ENCODE measurements around the gene NINL. TPM values are rescaled to one million over a fixed set of nuclear protein-coding genes. Genes with fewer than 3 reads are reported as not detected.
"Not testable (repeated sequence)": the region's sequence is repeated elsewhere in the genome, so short reads cannot be mapped to it uniquely, and the experiment has no call there.

The NINL gene
- total and polyA plus RNA-seq, 2 experiments from 2014 or later = 23.2 to 24.5 TPM

- Histone ChIP-seq H3K4me1 (ENCODE audit: insufficient read depth) (no peaks in the 10 kb centered on the region), H3K4me2 (no peak overlapping the region), H3K4me3 (no peak overlapping the region), H3K27ac (no peak overlapping the region), H3K79me2 (no peaks in the 10 kb centered on the region), H3K9me3 (ENCODE audit: low read depth) (no peaks in the 10 kb centered on the region), H3K9me2 (replicated peaks; ENCODE audit: insufficient read depth) (no peaks in the 10 kb centered on the region), H3K36me3 (replicated peaks; ENCODE audit: insufficient read depth, low read depth) (no peaks in the 10 kb centered on the region), H2AFZ (no peak overlapping the region), H4K20me1 (ENCODE audit: insufficient read depth, poor library complexity, severe bottlenecking) (no peaks in the 10 kb centered on the region), H3K27me3 (no peaks in the 10 kb centered on the region)
- DNase-seq (ENCODE audit: low spot score) = no peak
- WGBS (ENCODE audit: low lambda C conversion rate, missing lambda C conversion rate) = 84% methylated on average over 10 of the region's 10 CpGs
- TF ChIP-seq EZH2phosphoT487 (IDR thresholded peaks at IDR 0.05; ENCODE audit: low read depth, severe bottlenecking, unreplicated experiment) (no peak), CTCF (IDR thresholded peaks at IDR 0.05; ENCODE audit: poor library complexity) (no peak), EZH2 (IDR thresholded peaks at IDR 0.05; ENCODE audit: borderline replicate concordance) (no peak)
Observed at GRCh38 chr20:25600632-25601031, 15.3 kb upstream of the NINL start.

DNA sequence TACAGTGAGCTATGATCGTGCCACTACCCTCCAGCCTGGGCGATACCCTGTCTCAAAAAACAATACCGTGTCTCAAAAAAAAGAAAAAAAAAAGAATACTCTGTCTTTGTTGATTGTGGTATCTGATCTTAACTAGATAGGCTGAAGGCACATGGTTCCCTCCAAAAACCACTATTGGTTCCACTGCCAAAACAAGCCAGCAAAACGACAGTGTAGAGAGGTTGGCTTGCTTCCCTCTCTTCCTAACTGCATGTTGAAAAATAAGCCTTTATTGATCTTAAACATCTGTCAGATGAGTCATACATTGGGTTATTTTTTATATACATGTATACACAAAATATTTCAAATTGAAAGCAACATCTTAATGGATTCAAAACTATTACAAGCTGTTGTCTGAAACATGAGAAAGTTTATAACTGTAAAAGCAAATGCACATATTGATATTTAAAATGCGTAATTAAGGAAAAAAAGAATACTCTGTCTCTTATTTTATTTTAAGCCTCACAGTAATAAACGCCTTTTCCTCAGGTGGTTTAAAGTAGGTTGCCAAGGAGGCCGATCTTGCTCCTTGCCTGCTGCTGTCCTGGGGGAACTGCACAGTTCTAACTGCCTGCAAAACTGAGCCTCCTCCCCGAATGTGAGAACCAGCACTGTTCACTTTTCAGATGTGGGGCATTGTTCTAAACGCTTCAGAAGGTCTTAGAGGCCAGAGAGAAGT, 7.0 kb upstream of the NINL start:
- 61% methylated on average over 9 of the region's 9 CpGs for WGBS (ENCODE audit: low lambda C conversion rate, missing lambda C conversion rate)
- Histone ChIP-seq H4K20me1 (ENCODE audit: insufficient read depth, poor library complexity, severe bottlenecking) (no peaks in the 10 kb centered on the region), H3K4me2 (peak overlapping the region; percentile 26), H3K9me2 (replicated peaks; ENCODE audit: insufficient read depth) (no peaks in the 10 kb centered on the region), H3K36me3 (replicated peaks; ENCODE audit: insufficient read depth, low read depth) (no peaks in the 10 kb centered on the region), H3K27me3 (no peaks in the 10 kb centered on the region), H3K4me1 (ENCODE audit: insufficient read depth) (no peaks in the 10 kb centered on the region), H3K4me3 (no peak overlapping the region), H3K9me3 (ENCODE audit: low read depth) (no peaks in the 10 kb centered on the region), H3K79me2 (no peaks in the 10 kb centered on the region), H3K27ac (peak overlapping the region; percentile 79), H2AFZ (no peak overlapping the region)
- TF ChIP-seq CTCF (IDR thresholded peaks at IDR 0.05; ENCODE audit: poor library complexity) = no peak
- TF ChIP-seq EZH2 (IDR thresholded peaks at IDR 0.05; ENCODE audit: borderline replicate concordance) = no peak
- no peak for TF ChIP-seq EZH2phosphoT487 (IDR thresholded peaks at IDR 0.05; ENCODE audit: low read depth, severe bottlenecking, unreplicated experiment)
- no peak for DNase-seq (ENCODE audit: low spot score)

GRCh38 chr20:25590778-25591177, 5.4 kb upstream of the NINL start:
- not testable (repeated sequence) for H3K4me1 ChIP-seq (ENCODE audit: insufficient read depth); H3K9me3 ChIP-seq (ENCODE audit: low read depth); H3K27ac ChIP-seq

GRCh38 chr20:25588491-25588890, 3.2 kb upstream of the NINL start:
- Histone ChIP-seq H3K36me3 (replicated peaks; ENCODE audit: insufficient read depth, low read depth) (no peaks in the 10 kb centered on the region), H3K4me3 (no peak overlapping the region), H3K9me2 (replicated peaks; ENCODE audit: insufficient read depth) (no peaks in the 10 kb centered on the region), H3K27ac (no peak overlapping the region), H3K4me2 (no peak overlapping the region), H3K9me3 (ENCODE audit: low read depth) (no peaks in the 10 kb centered on the region), H2AFZ (no peak overlapping the region), H3K79me2 (peaks cover 14% of the 10 kb centered on the region), H3K27me3 (no peaks in the 10 kb centered on the region), H4K20me1 (ENCODE audit: insufficient read depth, poor library complexity, severe bottlenecking) (peaks cover 2% of the 10 kb centered on the region), H3K4me1 (ENCODE audit: insufficient read depth) (peaks cover 9% of the 10 kb centered on the region)
- no peak for DNase-seq (ENCODE audit: low spot score)
- WGBS (ENCODE audit: low lambda C conversion rate, missing lambda C conversion rate) = 96% methylated on average over 7 of the region's 7 CpGs
- TF ChIP-seq CTCF (IDR thresholded peaks at IDR 0.05; ENCODE audit: poor library complexity) (no peak), EZH2phosphoT487 (IDR thresholded peaks at IDR 0.05; ENCODE audit: low read depth, severe bottlenecking, unreplicated experiment) (no peak), EZH2 (IDR thresholded peaks at IDR 0.05; ENCODE audit: borderline replicate concordance) (no peak)

More at GRCh38 chr20:25590778-25591177, 5.4 kb upstream of the NINL start:
- not testable (repeated sequence) for H3K79me2 ChIP-seq; H4K20me1 ChIP-seq (ENCODE audit: insufficient read depth, poor library complexity, severe bottlenecking); H2AFZ ChIP-seq; DNase-seq (ENCODE audit: low spot score); H3K36me3 ChIP-seq (replicated peaks; ENCODE audit: insufficient read depth, low read depth); H3K27me3 ChIP-seq; H3K9me2 ChIP-seq (replicated peaks; ENCODE audit: insufficient read depth); H3K4me2 ChIP-seq; H3K4me3 ChIP-seq
- 89% methylated on average over 4 of the region's 4 CpGs for WGBS (ENCODE audit: low lambda C conversion rate, missing lambda C conversion rate)
